H1 (cell line): Measurements from ENCODE around the gene WDR5. TPM values are rescaled to one million over a fixed set of nuclear protein-coding genes. Genes with fewer than 3 reads are reported as not detected.

ENCODE experiments used
- CHD7 ChIP-seq: fragments of 300-600 bp; sonication (generic); IDR thresholded peaks from 2 replicates; pipeline ENCODE4 v1.7.1; 2012; ENCODE audit warnings: low read length, moderate library complexity, mild to moderate bottlenecking, inconsistent platforms; ENCODE audit not compliant: insufficient replicate concordance
- KDM4A ChIP-seq: IDR thresholded peaks from one replicate; pipeline ENCODE4 v1.7.1; 2012; ENCODE audit warnings: low read depth, mild to moderate bottlenecking, moderate library complexity, low read length, inconsistent platforms; ENCODE audit not compliant: severe bottlenecking
- RBBP5 ChIP-seq: IDR thresholded peaks from 2 replicates; pipeline ENCODE4 v1.7.1; 2012; ENCODE audit warnings: low read depth, mild to moderate bottlenecking, inconsistent platforms, low read length, moderate library complexity, borderline replicate concordance
- SIRT6 ChIP-seq: IDR thresholded peaks from one replicate; pipeline ENCODE4 v1.7.1; 2012; ENCODE audit warnings: low read length, inconsistent platforms
- SP2 ChIP-seq: IDR thresholded peaks from 2 replicates; pipeline ENCODE4 v1.6.1; 2012; ENCODE audit warnings: mild to moderate bottlenecking, low read length, inconsistent platforms
- SUZ12 ChIP-seq: fragments of 200-600 bp; sonication (generic); IDR thresholded peaks from 2 replicates; pipeline ENCODE4 v1.6.1; 2012; ENCODE audit warnings: mild to moderate bottlenecking, inconsistent platforms, low read length, moderate library complexity, mixed read lengths
- TAF7 ChIP-seq: optimal IDR thresholded peaks from 2 replicates; pipeline ENCODE3; 2011; ENCODE audit warnings: low read depth, mild to moderate bottlenecking, inconsistent platforms, low read length, moderate library complexity, borderline replicate concordance
- TBP ChIP-seq: IDR thresholded peaks from 2 replicates; pipeline ENCODE4 v1.6.1; 2011; ENCODE audit warnings: low read depth, low read length, improper control_type of control experiment
- TCF12 ChIP-seq: IDR thresholded peaks from 2 replicates; pipeline ENCODE4 v1.6.1; 2011; ENCODE audit warnings: low read depth, mild to moderate bottlenecking, low read length
- YY1 ChIP-seq: IDR thresholded peaks from 2 replicates; pipeline ENCODE4 v1.6.1; 2011; ENCODE audit warnings: low read depth, mild to moderate bottlenecking, low read length
- polyA plus RNA-seq, 7 experiments: library from polyadenylated mRNA; depleted of rRNA in 3 of 7; stranded (reverse) in 5 of 7; unstranded in 2 of 7; fragments of >200 nt in 5 of 7; fragments of 200-250 nt in 2 of 7; gene quantifications; 1 replicate in 5 of 7; 2 replicates in 1 of 7; 4 replicates in 1 of 7; pipeline versions ENCODE4 v1.2.1 to v1.2.3, GENCODE V29; 2011 to 2013; ENCODE audit warnings: missing spikeins in 2 of 7, mixed read lengths in 2 of 7
- total RNA-seq: library from RNA; stranded (reverse); fragmentation: NEBNext Ultra II Directional; extraction: Animal tissue kit (Norgen Biotek cat#: 25700); gene quantifications from 2 replicates; pipeline ENCODE4 v1.2.1, GENCODE V29; 2021

WDR5 gene
- total and polyA plus RNA-seq, 2 of the 8 experiments (the other 6 are each of a cell fraction or from before 2014, with no cell fraction given) = 38.4 to 68.1 TPM

GRCh38 chr9:134155812-134156377 lies 20.0 kb downstream of the WDR5 start (continued):
- TF ChIP-seq CHD7 (no peak), YY1 (no peak), SIRT6 (no peak), KDM4A (no peak), SP2 (no peak), TBP (no peak), SUZ12 (no peak), TAF7 (no peak), TCF12 (no peak), RBBP5 (no peak)
